ENCODE measurements around the gene CLCNKA.
"Not testable (repeated sequence)": the region's sequence is repeated elsewhere in the genome, so short reads cannot be mapped to it uniquely, and the experiment has no call there.

Gene CLCNKA

DNA sequence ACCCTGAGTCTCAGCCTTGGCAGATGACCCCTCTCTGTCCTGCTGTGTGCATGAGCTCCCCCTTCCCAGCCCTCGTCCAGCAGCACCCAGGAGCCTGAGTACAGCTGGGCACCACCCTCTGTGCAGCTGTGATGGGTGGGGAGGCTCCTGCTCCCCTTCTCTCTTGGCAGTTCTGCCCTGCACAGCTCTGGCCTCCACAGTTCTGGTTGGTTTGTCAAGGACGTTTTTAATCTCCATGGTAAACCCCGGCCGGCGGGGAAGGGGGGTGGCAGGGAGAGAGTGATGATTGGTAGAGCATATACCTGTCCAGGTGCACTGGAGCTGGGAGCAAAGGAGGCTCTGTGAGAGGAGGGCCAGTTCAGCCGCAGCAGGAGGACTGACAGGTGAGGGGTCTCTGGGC is at the start of gene CLCNKA:
CLCNKA (plus strand) TSS at position 356 of the 400 bp plus-strand sequence. CDS start 584 bp downstream, outside the sequence.
- DNase-seq: peak; percentile 11

GRCh38 chr1:15972409-15972808 is 49.4 kb upstream of the CLCNKA start:
- DNase-seq: no peak

GRCh38 chr1:15973772-15974171 is 48.1 kb upstream of the CLCNKA start:
- DNase-seq: no peak

DNA sequence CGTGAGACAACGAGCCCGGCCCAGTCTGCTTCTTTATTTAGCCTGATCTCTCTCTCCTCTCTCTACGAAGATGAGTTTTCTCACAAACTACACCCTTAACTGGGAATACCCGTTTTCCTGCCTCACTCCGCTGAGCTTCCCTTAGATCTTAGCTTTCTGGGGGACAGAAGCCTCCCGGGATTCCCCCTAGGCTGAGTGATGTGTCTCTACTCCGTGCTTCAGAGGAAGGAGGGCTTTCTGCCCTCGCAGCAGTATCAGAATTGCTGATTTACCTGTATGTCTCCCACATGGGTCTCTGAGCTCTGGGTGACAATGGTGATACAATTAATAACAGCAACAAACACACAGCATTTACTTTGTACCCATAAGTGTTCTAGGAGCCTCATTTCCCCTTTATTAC is 47.0 kb upstream of the CLCNKA start:
- DNase-seq: no peak

DNA sequence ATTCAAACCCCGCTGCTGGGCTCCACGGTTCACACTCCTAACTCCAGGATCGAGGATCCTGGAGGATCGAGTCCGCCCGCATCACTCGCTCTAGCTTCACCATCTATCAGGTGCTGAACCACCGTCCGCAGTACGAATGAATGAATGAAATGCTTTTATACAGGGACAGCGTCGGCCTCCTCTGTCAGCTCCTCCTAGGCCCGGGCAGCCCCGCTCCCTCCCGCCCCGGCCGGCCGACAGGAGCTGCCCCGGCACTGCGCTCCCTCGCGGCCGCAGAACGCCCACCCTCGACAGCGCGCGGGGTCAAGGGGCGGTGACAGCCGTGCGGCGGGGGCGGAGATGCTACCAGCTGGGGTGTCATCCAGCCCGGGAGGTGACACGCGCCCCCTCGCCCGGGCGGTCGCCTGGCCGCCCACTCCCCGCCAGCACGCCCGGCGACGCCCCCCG is 46.5 kb upstream of the CLCNKA start:
- DNase-seq: peak; percentile 41

DNA sequence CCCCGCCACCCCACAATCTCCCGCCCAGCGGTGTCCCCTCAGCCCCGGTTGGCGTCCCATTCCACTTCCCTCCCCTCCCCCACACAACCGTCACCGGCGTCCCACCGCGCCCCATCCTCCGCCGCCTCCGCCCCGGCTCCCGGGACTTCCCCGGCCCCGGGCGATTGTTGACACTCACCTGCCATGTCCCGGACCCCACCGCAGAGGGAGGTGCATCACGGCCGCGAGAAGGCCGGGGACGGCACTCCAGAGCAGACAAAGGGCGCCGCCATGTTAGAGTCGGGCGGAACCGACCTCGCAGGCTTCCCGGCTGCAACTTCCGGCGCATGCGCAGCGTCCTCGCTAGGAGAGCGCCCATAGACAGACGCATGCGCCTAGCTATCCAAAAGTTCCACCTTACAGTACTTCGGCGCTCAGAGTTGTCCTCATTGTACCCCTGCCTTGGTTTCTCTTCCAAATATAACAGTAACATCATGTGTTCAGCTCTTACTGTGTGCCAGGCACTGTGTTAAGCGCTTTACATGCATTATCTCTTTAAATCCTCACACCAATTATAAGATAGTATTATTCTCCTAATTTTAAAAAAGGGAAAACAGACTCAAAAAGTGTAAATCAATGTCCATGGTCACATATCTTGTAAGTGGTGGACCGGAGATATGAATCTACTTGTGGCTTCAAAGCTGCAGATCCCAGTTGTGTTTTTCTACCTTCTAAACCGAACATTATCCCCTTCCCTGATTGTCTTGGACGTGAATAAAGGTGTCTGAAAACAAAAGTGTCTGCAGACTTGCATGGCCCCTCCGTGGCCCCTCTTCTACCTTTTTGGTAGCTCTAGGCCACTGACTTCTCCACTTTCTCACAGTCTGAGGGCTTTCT is 45.8 kb upstream of the CLCNKA start, which contains the start of gene ZBTB17:
ZBTB17 (minus strand) TSS at position 297 of the 876 bp plus-strand sequence. CDS start 27,606 bp downstream, outside the sequence.
- DNase-seq: peak; percentile 93

DNA sequence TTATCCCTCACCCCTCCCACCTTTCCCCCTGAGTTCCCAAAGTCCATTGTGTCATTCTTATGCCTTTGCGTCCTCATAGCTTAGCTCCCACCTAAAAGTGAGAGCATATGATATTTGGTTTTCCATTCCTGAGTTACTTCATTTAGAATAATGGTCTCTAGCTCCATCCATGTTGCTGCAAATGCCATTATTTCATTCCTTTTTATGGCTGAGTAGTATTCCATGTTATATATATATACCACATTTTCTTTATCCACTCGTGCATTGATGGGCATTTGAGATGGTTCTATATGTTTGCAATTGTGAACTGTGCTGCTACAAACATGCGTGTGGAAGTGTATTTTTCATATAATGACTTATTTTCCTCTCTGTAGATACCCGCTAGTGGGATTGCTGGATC is 43.9 kb upstream of the CLCNKA start:
- DNase-seq: not testable (repeated sequence)

DNA sequence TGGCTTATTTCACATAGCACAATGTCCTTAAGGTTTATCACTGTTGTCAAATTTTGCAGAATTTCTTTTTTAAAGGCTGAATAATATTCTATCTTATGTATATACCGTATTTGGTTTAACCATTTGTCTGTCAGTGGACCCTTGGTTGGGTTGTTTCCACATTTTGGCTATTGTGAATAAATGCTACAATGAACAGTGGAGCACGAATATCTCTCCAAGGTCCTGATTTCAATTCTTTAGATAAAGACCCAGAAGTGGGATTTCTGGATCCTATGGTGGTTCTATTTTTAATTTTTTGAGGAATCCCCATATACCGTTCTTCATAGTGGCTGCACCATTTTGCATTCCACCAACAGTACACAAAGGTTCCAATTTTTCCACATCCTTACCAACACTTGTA is 40.2 kb upstream of the CLCNKA start:
- no peak for DNase-seq

DNA sequence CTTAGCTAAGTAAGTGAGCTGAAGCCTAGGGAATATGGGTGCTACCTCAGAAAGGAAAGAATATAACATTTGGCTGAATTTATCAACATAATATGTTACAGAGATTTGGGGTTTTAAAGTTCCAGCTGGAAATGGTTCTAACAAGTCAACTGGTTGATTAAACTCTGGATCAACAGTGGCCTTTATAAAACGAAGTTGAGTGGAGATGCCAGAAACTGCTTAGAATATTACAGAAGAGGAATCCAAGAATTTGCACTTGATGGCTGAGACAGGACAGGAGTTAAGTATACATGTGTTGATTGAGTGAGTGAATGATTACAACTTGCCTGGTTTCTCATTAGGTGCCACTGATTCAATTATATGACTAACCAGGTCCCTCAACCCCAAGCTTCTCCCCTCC is 38.6 kb upstream of the CLCNKA start:
- no peak for DNase-seq

GRCh38 chr1:15985611-15986297 is 36.1 kb upstream of the CLCNKA start:
- DNase-seq: no peak

- DNase-seq: no peak
Measured at GRCh38 chr1:15988856-15989736, 32.7 kb upstream of the CLCNKA start.

DNA sequence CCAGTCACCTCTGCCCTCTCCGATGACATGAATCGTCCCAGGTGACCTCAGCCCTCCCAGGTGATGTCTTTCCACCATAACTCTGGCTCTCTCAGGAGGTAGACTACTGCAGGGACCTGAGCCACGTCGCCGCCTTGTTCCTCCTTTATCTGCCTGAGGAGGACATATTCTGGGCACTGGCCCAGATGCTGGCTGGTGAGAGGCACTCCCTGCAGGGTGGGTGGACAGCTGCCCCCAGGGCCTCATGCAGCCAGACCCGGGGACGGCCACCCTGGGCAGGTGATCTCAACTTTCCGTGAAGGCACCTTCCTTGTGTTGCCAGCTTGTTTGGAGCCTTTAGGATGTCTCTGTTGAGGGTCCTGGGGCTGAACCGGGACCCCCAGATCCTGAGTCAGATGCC is 32.1 kb upstream of the CLCNKA start:
- DNase-seq: no peak

DNA sequence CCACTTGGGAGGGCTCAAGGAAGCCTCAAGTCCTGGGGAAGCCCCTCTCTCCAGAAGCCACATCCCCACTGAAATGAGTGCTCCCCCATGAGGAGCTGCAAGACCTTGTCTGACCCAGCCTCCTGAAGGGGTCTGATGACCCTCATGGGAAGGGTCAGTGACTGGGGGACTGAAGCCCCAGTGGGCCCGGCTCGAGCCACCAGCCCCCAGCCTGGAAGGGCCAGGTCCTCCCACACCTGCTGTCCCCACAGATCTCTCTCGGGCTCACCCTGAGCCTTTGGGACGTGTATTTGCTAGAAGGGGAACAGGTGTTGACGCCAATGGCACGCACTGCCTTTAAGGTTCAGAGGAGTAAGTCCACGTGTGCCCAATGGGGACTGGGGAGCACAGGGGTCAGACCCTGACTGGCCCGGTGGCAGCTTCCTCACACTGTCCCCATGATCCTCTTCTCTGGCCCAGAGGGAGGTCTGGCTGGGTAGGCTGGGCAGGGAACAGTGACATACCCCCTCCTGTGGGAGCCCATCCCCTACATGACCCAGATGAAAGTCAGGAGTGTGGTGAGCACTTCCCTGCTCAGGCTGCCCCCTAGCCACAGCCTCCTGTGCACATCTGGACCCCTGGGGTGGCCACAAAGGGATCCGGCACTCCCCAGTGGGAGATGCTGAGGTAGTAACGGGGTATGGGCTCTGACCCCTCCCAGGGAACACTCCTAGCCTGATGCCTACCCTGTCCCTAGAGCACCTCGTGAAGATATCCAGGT is 30.2 kb upstream of the CLCNKA start:
- no peak for DNase-seq

DNA sequence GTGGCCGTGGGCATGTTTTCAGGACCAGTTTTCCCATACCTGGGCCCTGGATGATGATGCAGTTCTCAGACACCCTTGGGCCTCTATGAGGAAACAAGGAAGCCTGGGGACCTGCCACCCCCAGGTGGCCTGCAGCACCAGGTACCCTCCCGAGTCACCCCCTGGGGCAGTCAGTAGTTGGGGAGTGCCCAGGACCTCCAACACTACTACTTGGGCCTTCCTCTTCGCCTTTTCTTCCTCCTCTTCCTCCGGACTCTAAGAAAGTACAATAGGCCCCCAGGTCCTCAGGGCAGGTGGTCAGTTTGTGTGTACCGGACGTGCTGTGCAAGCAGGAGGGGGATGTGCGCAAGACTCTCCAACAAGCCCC is 29.7 kb upstream of the CLCNKA start:
- no peak for DNase-seq

- no peak for DNase-seq
Measured at GRCh38 chr1:15992582-15993500, 29.0 kb upstream of the CLCNKA start.

DNA sequence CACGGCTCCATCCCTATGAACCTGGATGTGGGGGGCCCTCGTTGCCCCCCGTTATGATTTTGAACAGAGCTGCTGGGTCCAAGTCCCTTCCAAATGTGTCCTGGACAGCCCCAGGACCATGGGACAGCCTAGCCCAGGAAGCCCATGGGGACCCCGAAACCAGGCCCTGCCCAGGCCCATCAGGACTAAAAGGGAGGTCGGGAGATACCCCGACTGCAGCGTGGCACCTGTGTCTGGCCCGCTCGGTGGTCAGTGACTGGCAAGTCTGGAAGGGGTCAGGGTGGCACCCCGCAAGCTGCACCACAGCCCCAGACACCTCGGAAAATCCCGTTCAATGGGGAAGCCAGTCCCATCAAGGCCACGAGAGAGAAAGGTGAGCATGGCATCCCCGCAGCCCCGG is 28.2 kb upstream of the CLCNKA start:
- DNase-seq: no peak

DNA sequence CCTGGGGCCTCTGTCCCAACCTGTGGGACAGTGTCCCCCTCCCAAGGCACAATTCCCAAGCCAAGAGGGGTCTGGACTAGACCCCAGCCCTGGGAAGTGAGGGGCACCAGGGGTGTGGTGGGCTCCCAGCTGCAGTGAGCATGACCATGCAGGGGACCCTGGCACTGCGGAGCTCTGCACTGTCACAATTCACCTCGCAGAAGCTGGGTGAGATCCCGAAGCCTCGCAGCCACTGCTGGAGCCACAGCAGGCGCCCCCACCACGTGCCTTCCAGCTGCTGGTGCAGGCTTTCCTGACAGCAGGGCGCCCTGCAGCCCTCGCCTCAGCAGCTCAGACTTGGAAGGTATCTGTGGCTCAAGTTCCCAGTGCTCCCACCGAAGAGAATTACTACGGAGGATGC is 27.8 kb upstream of the CLCNKA start:
- no peak for DNase-seq

DNA sequence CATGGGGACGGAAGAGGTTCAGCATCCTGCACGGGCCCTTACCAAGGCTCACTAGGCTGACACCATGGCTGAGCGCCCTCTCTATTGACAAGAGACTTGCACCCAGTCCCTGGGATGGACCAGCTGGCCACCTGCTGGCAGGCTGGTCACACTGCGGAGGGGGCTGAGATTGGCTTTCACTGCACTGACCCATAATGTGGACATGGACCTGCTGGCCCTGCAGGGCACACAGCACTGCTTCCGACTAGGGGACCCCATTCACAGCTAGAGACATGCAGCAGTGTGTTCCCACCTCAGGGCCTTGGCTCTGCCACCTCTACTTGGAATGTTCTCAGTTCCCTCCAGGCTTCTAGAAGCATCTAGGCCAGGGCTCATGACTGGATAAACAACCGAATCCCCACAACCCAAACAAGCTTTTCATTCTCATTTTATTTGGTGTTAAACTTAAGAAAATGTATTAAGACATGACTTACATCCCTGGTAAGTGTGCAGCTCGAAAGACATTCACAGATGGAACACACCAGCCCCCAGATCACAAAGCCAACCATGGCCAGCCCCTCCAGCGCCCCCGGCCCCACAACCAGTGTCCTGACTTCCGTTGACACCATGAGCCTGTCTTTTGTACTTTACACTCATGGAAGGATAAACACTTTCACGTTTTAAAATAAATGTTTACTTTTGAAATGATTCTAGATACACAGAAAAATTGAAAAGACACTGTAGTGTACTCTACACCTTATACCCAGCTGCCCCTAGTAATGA is 27.1 kb upstream of the CLCNKA start:
- peak; percentile 32 for DNase-seq

- no peak for DNase-seq
Measured at GRCh38 chr1:15997076-15997585, 24.7 kb upstream of the CLCNKA start.

- no peak for DNase-seq
Measured at GRCh38 chr1:15997637-15998280, 24.1 kb upstream of the CLCNKA start.

All from NCI-H1105 (cell line).